SU-DHL-6 (cell line): ENCODE measurements around the gene GCN1.

Experiments used
- H2AFZ ChIP-seq: fragments of 200-600 bp; sonication (generic); 2 replicates; pipeline ENCODE4 v1.6.1; 2014; ENCODE audit warnings: low read depth, mild to moderate bottlenecking, moderate library complexity, mixed read lengths, antibody characterized with exemption, low read length; ENCODE audit not compliant: severe bottlenecking
- H3F3A ChIP-seq: fragments of 200-600 bp; shearing (Covaris generic); 2 replicates; pipeline ENCODE4 v1.6.0; 2016; ENCODE audit warnings: antibody characterized with exemption, mild to moderate bottlenecking; ENCODE audit not compliant: insufficient read depth
- H3K27ac ChIP-seq: fragments of 200-600 bp; sonication (generic); 2 replicates; pipeline ENCODE4 v1.5.1; 2016; ENCODE audit warnings: low read depth, mild to moderate bottlenecking, low read length, moderate library complexity, mixed read lengths
- H3K27me3 ChIP-seq: fragments of 200-600 bp; sonication (generic), shearing (Covaris generic); 2 replicates; pipeline ENCODE4 v1.6.0; 2014; ENCODE audit warnings: mild to moderate bottlenecking, low read length
- H3K36me3 ChIP-seq: fragments of 200-600 bp; sonication (generic); 2 replicates; pipeline ENCODE4 v1.6.1; 2014; ENCODE audit warnings: mild to moderate bottlenecking, low read length, mixed read lengths
- H3K4me2 ChIP-seq: fragments of 300-600, 200-600 bp; shearing (Covaris generic), sonication (generic); 2 replicates; pipeline ENCODE4 v1.6.0; 2014; ENCODE audit warnings: low read length, low read depth, mild to moderate bottlenecking; ENCODE audit not compliant: poor library complexity, severe bottlenecking
- H3K4me3 ChIP-seq: fragments of 200-600 bp; sonication (generic); 2 replicates; pipeline ENCODE4 v1.5.1; 2014; ENCODE audit warnings: antibody characterized with exemption, low read length, mild to moderate bottlenecking, mixed read lengths; ENCODE audit not compliant: insufficient read depth, poor library complexity, severe bottlenecking
- H3K79me2 ChIP-seq: fragments of 200-600 bp; sonication (generic); 2 replicates; pipeline ENCODE4 v1.6.1; 2014; ENCODE audit warnings: mild to moderate bottlenecking, low read length, moderate library complexity; ENCODE audit not compliant: insufficient read depth
- H3K9ac ChIP-seq: fragments of 200-600 bp; sonication (generic); 2 replicates; pipeline ENCODE4 v1.7.0; 2014; ENCODE audit warnings: mild to moderate bottlenecking, low read length
- H3K9me2 ChIP-seq: fragments of 200-600 bp; sonication (generic); replicated peaks from 2 replicates; pipeline ENCODE4 v1.6.1; 2014; ENCODE audit warnings: low read length; ENCODE audit not compliant: insufficient read depth
- H3K9me3 ChIP-seq: fragments of 200-600 bp; sonication (generic); 2 replicates; pipeline ENCODE4 v1.6.1; 2014; ENCODE audit warnings: low read length, mixed read lengths; ENCODE audit not compliant: insufficient read depth
- H4K20me1 ChIP-seq: fragments of 200-600 bp; sonication (generic); 2 replicates; pipeline ENCODE4 v1.6.1; 2014; ENCODE audit warnings: low read depth, mild to moderate bottlenecking, antibody characterized with exemption, low read length, moderate library complexity, mixed read lengths
- CTCF ChIP-seq: fragments of 200-600 bp; sonication (generic); IDR thresholded peaks from one replicate; pipeline ENCODE4 v1.5.1; 2017; ENCODE audit warnings: antibody characterized with exemption, mild to moderate bottlenecking, low read length, moderate library complexity; ENCODE audit not compliant: insufficient read depth, poor library complexity, severe bottlenecking
- EZH2phosphoT487 ChIP-seq: fragments of 200-600 bp; sonication (generic), shearing (Covaris generic); conservative IDR thresholded peaks from 2 replicates; pipeline ENCODE4 v1.6.1; 2018; ENCODE audit warnings: mild to moderate bottlenecking, antibody characterized with exemption, low read length, moderate library complexity, mixed read lengths

GCN1 gene

DNA sequence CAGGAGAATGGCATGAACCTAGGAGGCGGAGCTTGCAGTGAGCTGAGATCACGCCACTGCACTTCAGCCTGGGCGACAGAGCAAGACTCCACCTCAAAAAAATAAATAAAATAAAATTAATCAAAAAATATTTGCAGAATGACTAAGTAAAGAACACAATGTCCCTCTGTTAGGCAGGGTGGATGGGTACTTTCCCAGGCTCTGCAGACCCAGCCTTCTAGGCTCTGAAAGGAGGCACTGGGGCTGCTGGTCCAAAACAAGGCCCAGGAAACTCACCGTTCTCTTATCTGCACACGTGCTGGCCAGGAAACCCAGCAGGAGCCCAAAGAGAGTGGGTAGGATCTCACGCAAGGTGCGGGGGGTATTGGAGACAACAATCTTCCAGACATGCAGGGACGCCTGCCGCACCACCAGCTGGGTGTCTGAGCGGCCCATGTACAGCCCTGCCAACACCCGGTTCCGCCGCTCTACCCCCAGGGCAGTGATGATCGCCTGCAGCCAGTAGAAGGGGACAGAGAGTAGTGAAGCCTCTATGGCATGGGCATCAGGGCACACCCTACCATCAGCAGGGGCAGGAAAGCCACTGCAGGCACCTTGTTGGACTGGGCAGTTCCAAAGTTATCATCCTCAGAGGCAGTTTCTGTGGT lies 52.2 kb downstream of the GCN1 start:
- Histone ChIP-seq H3K9ac (no peak overlapping the region), H3F3A (no peaks in the 10 kb centered on the region), H4K20me1 (no peaks in the 10 kb centered on the region), H3K27ac (no peak overlapping the region), H3K4me2 (no peak overlapping the region), H3K9me2 (no peaks in the 10 kb centered on the region), H3K79me2 (no peaks in the 10 kb centered on the region), H3K4me3 (no peak overlapping the region), H3K36me3 (peaks cover 15% of the 10 kb centered on the region), H2AFZ (no peak overlapping the region), H3K9me3 (no peaks in the 10 kb centered on the region), H3K27me3 (no peaks in the 10 kb centered on the region)
- TF ChIP-seq EZH2phosphoT487 (no peak), CTCF (no peak)

DNA sequence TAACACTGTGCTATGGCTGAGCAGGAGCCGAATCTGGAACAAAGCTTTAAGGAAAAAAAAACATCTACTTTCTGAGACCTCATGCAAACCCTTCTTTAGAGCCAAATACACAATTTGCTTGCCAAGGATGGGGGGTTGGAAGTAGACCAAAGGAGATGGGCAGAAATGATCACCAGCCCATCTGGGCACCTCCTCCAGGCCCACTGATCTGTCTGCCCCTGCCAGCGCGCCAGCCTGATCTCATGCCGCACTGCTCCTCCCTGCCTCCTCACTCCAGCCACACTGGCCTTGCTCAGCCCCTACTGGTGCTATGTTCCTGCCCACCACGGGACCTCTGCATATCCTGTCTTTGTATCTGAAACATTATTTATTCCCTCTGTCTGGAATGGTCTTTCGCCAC lies 53.2 kb downstream of the GCN1 start:
- Histone ChIP-seq H2AFZ (no peak overlapping the region), H3K9me2 (no peaks in the 10 kb centered on the region), H3K79me2 (no peaks in the 10 kb centered on the region), H3K4me3 (no peak overlapping the region), H3K27ac (no peak overlapping the region), H3K9me3 (no peaks in the 10 kb centered on the region), H3K27me3 (no peaks in the 10 kb centered on the region), H3K4me2 (no peak overlapping the region), H4K20me1 (no peaks in the 10 kb centered on the region), H3F3A (no peaks in the 10 kb centered on the region), H3K36me3 (peaks cover 15% of the 10 kb centered on the region), H3K9ac (no peak overlapping the region)
- TF ChIP-seq CTCF, result no peak
- TF ChIP-seq EZH2phosphoT487, result no peak

GRCh38 chr12:120140603-120141002 lies 53.9 kb downstream of the GCN1 start:
- Histone ChIP-seq H3K4me3 (no peak overlapping the region), H3K27me3 (no peaks in the 10 kb centered on the region), H3K36me3 (peaks cover 12% of the 10 kb centered on the region), H3K4me2 (no peak overlapping the region), H2AFZ (no peak overlapping the region), H3K9ac (no peak overlapping the region), H4K20me1 (no peaks in the 10 kb centered on the region), H3K79me2 (no peaks in the 10 kb centered on the region), H3K27ac (no peak overlapping the region), H3K9me3 (no peaks in the 10 kb centered on the region), H3K9me2 (no peaks in the 10 kb centered on the region), H3F3A (no peaks in the 10 kb centered on the region)
- TF ChIP-seq EZH2phosphoT487 (no peak), CTCF (no peak)
